H9 (cell line): ENCODE data around the gene FMNL3. TPM values are rescaled to one million over a fixed set of nuclear protein-coding genes. Genes with fewer than 3 reads are reported as not detected.

ENCODE experiments used
- DNase-seq: peaks from one replicate; pipeline ENCODE4 v3.0.0-alpha.2; 2017
- H2AFZ ChIP-seq: one replicate; pipeline ENCODE4 v1.6.1; 2013; ENCODE audit warnings: mild to moderate bottlenecking, low read length, control low read depth, moderate library complexity
- H2AK5ac ChIP-seq: 2 replicates; pipeline ENCODE4 v1.6.1; 2013; ENCODE audit warnings: low read length, control low read depth, mixed read lengths; ENCODE audit not compliant: insufficient read length
- H2BK120ac ChIP-seq: one replicate; pipeline ENCODE4 v1.6.1; 2013; ENCODE audit warnings: low read depth, mild to moderate bottlenecking, low read length, control low read depth, inconsistent platforms; ENCODE audit not compliant: poor library complexity, severe bottlenecking
- H2BK12ac ChIP-seq: 2 replicates; pipeline ENCODE4 v1.6.1; 2013; ENCODE audit warnings: low read length, control low read depth, mixed read lengths, low read depth; ENCODE audit not compliant: insufficient read length
- H2BK15ac ChIP-seq: 2 replicates; pipeline ENCODE4 v1.6.1; 2013; ENCODE audit warnings: low read depth, low read length, control low read depth
- H2BK20ac ChIP-seq: one replicate; pipeline ENCODE4 v1.6.1; 2013; ENCODE audit warnings: low read depth, mild to moderate bottlenecking, low read length, control low read depth, inconsistent platforms; ENCODE audit not compliant: poor library complexity, severe bottlenecking
- H2BK5ac ChIP-seq: 2 replicates; pipeline ENCODE4 v1.6.1; 2013; ENCODE audit warnings: low read length, control low read depth, mixed read lengths; ENCODE audit not compliant: insufficient read length
- H3K14ac ChIP-seq: 2 replicates; pipeline ENCODE4 v1.6.1; 2013; ENCODE audit warnings: low read length, control low read depth; ENCODE audit not compliant: insufficient read depth
- H3K18ac ChIP-seq: 2 replicates; pipeline ENCODE4 v1.6.1; 2013; ENCODE audit warnings: low read depth, mild to moderate bottlenecking, mixed read lengths, low read length, control low read depth; ENCODE audit not compliant: insufficient read length
- H3K23ac ChIP-seq: 2 replicates; pipeline ENCODE4 v1.6.1; 2013; ENCODE audit warnings: low read length, control low read depth, mixed read lengths, low read depth; ENCODE audit not compliant: insufficient read length
- H3K23me2 ChIP-seq: 2 replicates; pipeline ENCODE4 v1.6.1; 2013; ENCODE audit warnings: low read depth, mild to moderate bottlenecking, mixed read lengths, low read length, control low read depth; ENCODE audit not compliant: insufficient read length, poor library complexity, severe bottlenecking
- H3K27ac ChIP-seq: 2 replicates; pipeline ENCODE4 v1.5.1; 2013; ENCODE audit warnings: low read length, control low read depth, mixed read lengths, low read depth; ENCODE audit not compliant: insufficient read length
- H3K27me3 ChIP-seq: 2 replicates; pipeline ENCODE4 v1.6.1; 2013; ENCODE audit warnings: low read length, control low read depth, inconsistent platforms; ENCODE audit not compliant: insufficient read depth
- H3K4ac ChIP-seq: 2 replicates; pipeline ENCODE4 v1.6.1; 2013; ENCODE audit warnings: low read depth, mild to moderate bottlenecking, control low read depth, inconsistent platforms, low read length, moderate library complexity
- H3K4me1 ChIP-seq: 2 replicates; pipeline ENCODE4 v1.6.1; 2013; ENCODE audit warnings: low read length, control low read depth, inconsistent platforms; ENCODE audit not compliant: insufficient read depth
- H3K4me2 ChIP-seq: 2 replicates; pipeline ENCODE4 v1.6.1; 2013; ENCODE audit warnings: low read length, control low read depth, mixed read lengths; ENCODE audit not compliant: insufficient read length, insufficient read depth
- H3K56ac ChIP-seq: 2 replicates; pipeline ENCODE4 v1.6.1; 2013; ENCODE audit warnings: low read depth, mild to moderate bottlenecking, mixed read lengths, low read length, control low read depth; ENCODE audit not compliant: insufficient read length
- H3K79me1 ChIP-seq: 2 replicates; pipeline ENCODE4 v1.6.1; 2013; ENCODE audit warnings: low read depth, mild to moderate bottlenecking, moderate library complexity, low read length, control low read depth, inconsistent platforms; ENCODE audit not compliant: insufficient read depth, poor library complexity, severe bottlenecking
- H3K79me2 ChIP-seq: 2 replicates; pipeline ENCODE4 v1.6.1; 2013; ENCODE audit warnings: low read length, control low read depth, inconsistent platforms; ENCODE audit not compliant: insufficient read depth
- H3K9ac ChIP-seq: 2 replicates; pipeline ENCODE4 v1.6.1; 2013; ENCODE audit warnings: low read length, control low read depth, mixed read lengths; ENCODE audit not compliant: insufficient read length; ENCODE audit errors: extremely low read depth
- H3K9me3 ChIP-seq: one replicate; pipeline ENCODE4 v1.6.1; 2013; ENCODE audit warnings: low read depth, low read length, inconsistent platforms; ENCODE audit not compliant: control insufficient read depth
- H3T11ph ChIP-seq: one replicate; pipeline ENCODE4 v1.6.1; 2013; ENCODE audit warnings: mild to moderate bottlenecking, low read length, control low read depth, inconsistent platforms
- H4K20me1 ChIP-seq: one replicate; pipeline ENCODE4 v1.6.1; 2013; ENCODE audit not compliant: control insufficient read depth, insufficient read length, insufficient read depth
- H4K5ac ChIP-seq: 2 replicates; pipeline ENCODE4 v1.6.1; 2013; ENCODE audit warnings: low read depth, mild to moderate bottlenecking, mixed read lengths, low read length, control low read depth; ENCODE audit not compliant: insufficient read length
- H4K8ac ChIP-seq: replicated peaks from 2 replicates; pipeline ENCODE4 v1.6.1; 2013; ENCODE audit warnings: low read length, control low read depth, mixed read lengths, low read depth; ENCODE audit not compliant: insufficient read length
- H4K91ac ChIP-seq: 2 replicates; pipeline ENCODE4 v1.6.1; 2013; ENCODE audit warnings: low read depth, mild to moderate bottlenecking, moderate library complexity, mixed read lengths, low read length, control low read depth; ENCODE audit not compliant: insufficient read length
- H3K27ac Mint-ChIP-seq, 3 experiments: 2 replicates in 2 of 3; 3 replicates in 1 of 3; pipeline ENCODE4 v1.8.0; 2020 to 2021; ENCODE audit warnings: mixed read lengths in 3 of 3, mild to moderate bottlenecking in 1 of 3, moderate library complexity in 1 of 3
- H3K27me3 Mint-ChIP-seq: 2 replicates; pipeline ENCODE4 v1.8.0; 2021; ENCODE audit warnings: low read depth, mild to moderate bottlenecking, moderate library complexity, mixed read lengths
- H3K36me3 Mint-ChIP-seq, 3 experiments: 2 replicates in 2 of 3; 3 replicates in 1 of 3; pipeline ENCODE4 v1.8.0; 2020 to 2021; ENCODE audit warnings: low read depth in 3 of 3, mixed read lengths in 3 of 3; ENCODE audit not compliant: insufficient read depth in 1 of 3
- H3K4me1 Mint-ChIP-seq, 2 experiments: 2 replicates each; pipeline ENCODE4 v1.8.0; 2020; ENCODE audit warnings: mixed read lengths in 2 of 2
- H3K4me3 Mint-ChIP-seq, 2 experiments: 2 replicates in 1 of 2; 3 replicates in 1 of 2; pipeline ENCODE4 v1.8.0; 2020 to 2021; ENCODE audit warnings: mild to moderate bottlenecking in 2 of 2, mixed read lengths in 2 of 2, moderate library complexity in 1 of 2
- H3K9me3 Mint-ChIP-seq, 2 experiments: 2 replicates in 1 of 2; 3 replicates in 1 of 2; pipeline ENCODE4 v1.8.0; 2020; ENCODE audit warnings: mild to moderate bottlenecking in 2 of 2, mixed read lengths in 2 of 2, moderate library complexity in 1 of 2
- CTCF ChIP-seq: fragments of 200-600 bp; sonication (generic); conservative IDR thresholded peaks from 3 replicates; pipeline ENCODE4 v1.8.0; 2021; ENCODE audit warnings: antibody characterized with exemption, mild to moderate bottlenecking
- WGBS: extraction: QIAGEN DNeasy Blood & Tissue Kit; methylation state at CpG from one replicate; pipeline ENCODE4 v1.1.7; 2013; ENCODE audit warnings: missing lambda C conversion rate, low lambda C conversion rate, mixed read lengths; ENCODE audit not compliant: insufficient read length; ENCODE audit errors: extremely low coverage; 5-methylcytosine and 5-hydroxymethylcytosine counted together
- total RNA-seq: library from RNA; stranded (reverse); gene quantifications from 2 replicates; pipeline ENCODE4 v1.2.1, GENCODE V29; 2021

FMNL3 gene
- total RNA-seq, 1 experiment from 2014 or later: 22.8 TPM

GRCh38 chr12:49705479-49706134 lies 1.6 kb downstream of the FMNL3 start:
- Histone ChIP-seq H3K14ac (no peak overlapping the region), H3K79me2 (peaks cover 25% of the 10 kb centered on the region; the same call in 1 of the 2 replicates), H3K4me1 (peaks cover 18% of the 10 kb centered on the region), H2BK120ac (no peak overlapping the region), H2AK5ac (no peak overlapping the region), H3K23me2 (peaks cover 14% of the 10 kb centered on the region), H3K27me3 (peaks cover 4% of the 10 kb centered on the region; the same call in 1 of the 2 replicates), H2BK15ac (no peak overlapping the region), H3K23ac (no peak overlapping the region), H3K9me3 (no peaks in the 10 kb centered on the region), H3K27ac (no peak overlapping the region), H3K18ac (no peak overlapping the region), H4K8ac (no peak overlapping the region), H2BK12ac (no peak overlapping the region), H3K9ac (no peak overlapping the region), H2BK5ac (no peak overlapping the region), H2BK20ac (no peak overlapping the region), H3K79me1 (no peaks in the 10 kb centered on the region), H4K91ac (no peak overlapping the region), H3T11ph (no peak overlapping the region), H3K56ac (no peak overlapping the region), H3K4ac (no peak overlapping the region), H4K20me1 (no peaks in the 10 kb centered on the region), H2AFZ (no peak overlapping the region), H4K5ac (no peak overlapping the region), H3K4me2 (peak overlapping the region; percentile 65)
- Mint-ChIP-seq H3K9me3 (no peaks in the 10 kb centered on the region), H3K27ac (peak overlapping the region in 2 of 3 experiments; percentile 16 to 27; a peak in 1 of 7 replicates), H3K36me3 (no peaks in the 10 kb centered on the region), H3K4me1 (peaks cover 38 to 39% of the 10 kb centered on the region in 2 experiments), H3K4me3 (peak overlapping the region; percentile 84 to 94), H3K27me3 (peaks cover 27% of the 10 kb centered on the region)
- TF ChIP-seq CTCF: no peak
- WGBS: no CpG with 5 or more reads among the region's 10 CpGs
- peak; percentile 64 for DNase-seq
